DOHH2 (cell line): Measurements from ENCODE around the gene THG1L.

Source experiments
- H3F3A ChIP-seq: fragments of 200-600 bp; sonication (generic), shearing (Covaris generic); 2 replicates; pipeline ENCODE4 v1.6.0; 2016; ENCODE audit warnings: antibody characterized with exemption, mild to moderate bottlenecking; ENCODE audit not compliant: control insufficient read depth, insufficient read depth
- H3K27ac ChIP-seq: fragments of 200-600 bp; sonication (generic); 2 replicates; pipeline ENCODE4 v1.5.1; 2014; ENCODE audit warnings: low read depth, mild to moderate bottlenecking, low read length, moderate library complexity
- H3K27me3 ChIP-seq: fragments of 200-600 bp; sonication (generic); 2 replicates; pipeline ENCODE4 v1.6.1; 2014; ENCODE audit warnings: mild to moderate bottlenecking, low read length, mixed read lengths; ENCODE audit not compliant: control insufficient read depth
- H3K36me3 ChIP-seq: fragments of 200-600 bp; sonication (generic); 2 replicates; pipeline ENCODE4 v1.6.1; 2014; ENCODE audit warnings: mild to moderate bottlenecking, low read length, moderate library complexity, mixed read lengths; ENCODE audit not compliant: control insufficient read depth
- H3K4me1 ChIP-seq: fragments of 200-600 bp; sonication (generic); 2 replicates; pipeline ENCODE4 v1.6.1; 2014; ENCODE audit warnings: mild to moderate bottlenecking, low read length, mixed read lengths; ENCODE audit not compliant: control insufficient read depth
- H3K4me2 ChIP-seq: fragments of 200-600 bp; sonication (generic); 2 replicates; pipeline ENCODE4 v1.6.0; 2014; ENCODE audit warnings: mild to moderate bottlenecking, low read length, moderate library complexity
- H3K4me3 ChIP-seq: fragments of 200-600 bp; sonication (generic); 2 replicates; pipeline ENCODE4 v1.5.1; 2014; ENCODE audit warnings: mild to moderate bottlenecking, low read length, mixed read lengths
- H3K79me2 ChIP-seq: fragments of 200-600 bp; sonication (generic); 2 replicates; pipeline ENCODE4 v1.6.1; 2014; ENCODE audit warnings: mild to moderate bottlenecking, low read length, mixed read lengths; ENCODE audit not compliant: control insufficient read depth
- H3K9me2 ChIP-seq: fragments of 200-600 bp; sonication (generic); replicated peaks from 2 replicates; pipeline ENCODE4 v1.6.1; 2014; ENCODE audit warnings: mild to moderate bottlenecking, low read length, mixed read lengths; ENCODE audit not compliant: control insufficient read depth
- H3K9me3 ChIP-seq: fragments of 200-600 bp; sonication (generic); 2 replicates; pipeline ENCODE4 v1.6.1; 2014; ENCODE audit warnings: antibody characterized with exemption, low read length, mixed read lengths; ENCODE audit not compliant: control insufficient read depth, insufficient read depth
- H4K20me1 ChIP-seq: fragments of 200-600 bp; sonication (generic); 2 replicates; pipeline ENCODE4 v1.6.0; 2014; ENCODE audit warnings: low read depth, mild to moderate bottlenecking, antibody characterized with exemption, low read length, moderate library complexity; ENCODE audit not compliant: control insufficient read depth, insufficient read depth
- EZH2phosphoT487 ChIP-seq: fragments of 200-600 bp; sonication (generic); IDR thresholded peaks from 2 replicates; pipeline ENCODE4 v1.6.1; 2017; ENCODE audit warnings: borderline replicate concordance, mild to moderate bottlenecking, antibody characterized with exemption, low read length, moderate library complexity, mixed read lengths
- TF ChIP-seq, protein P1 (sequence below): fragments of 200-600 bp; sonication (generic); IDR thresholded peaks from one replicate; pipeline ENCODE4 v1.5.1; 2014; ENCODE audit warnings: antibody characterized with exemption, mild to moderate bottlenecking, low read depth, low read length; ENCODE audit not compliant: poor library complexity, severe bottlenecking

The THG1L gene

GRCh38 chr5:157747766-157748700 lies 16.8 kb downstream of the THG1L start:
- Histone ChIP-seq H3F3A (no peaks in the 10 kb centered on the region), H3K27me3 (no peaks in the 10 kb centered on the region), H4K20me1 (no peaks in the 10 kb centered on the region), H3K4me2 (no peak overlapping the region), H3K9me3 (no peaks in the 10 kb centered on the region), H3K79me2 (peaks cover 62% of the 10 kb centered on the region), H3K36me3 (peaks cover 30% of the 10 kb centered on the region), H3K27ac (no peak overlapping the region), H3K4me1 (peaks cover 20% of the 10 kb centered on the region), H3K9me2 (no peaks in the 10 kb centered on the region), H3K4me3 (no peak overlapping the region)
- no peak for TF ChIP-seq EZH2phosphoT487
- TF ChIP-seq, protein P1, sequence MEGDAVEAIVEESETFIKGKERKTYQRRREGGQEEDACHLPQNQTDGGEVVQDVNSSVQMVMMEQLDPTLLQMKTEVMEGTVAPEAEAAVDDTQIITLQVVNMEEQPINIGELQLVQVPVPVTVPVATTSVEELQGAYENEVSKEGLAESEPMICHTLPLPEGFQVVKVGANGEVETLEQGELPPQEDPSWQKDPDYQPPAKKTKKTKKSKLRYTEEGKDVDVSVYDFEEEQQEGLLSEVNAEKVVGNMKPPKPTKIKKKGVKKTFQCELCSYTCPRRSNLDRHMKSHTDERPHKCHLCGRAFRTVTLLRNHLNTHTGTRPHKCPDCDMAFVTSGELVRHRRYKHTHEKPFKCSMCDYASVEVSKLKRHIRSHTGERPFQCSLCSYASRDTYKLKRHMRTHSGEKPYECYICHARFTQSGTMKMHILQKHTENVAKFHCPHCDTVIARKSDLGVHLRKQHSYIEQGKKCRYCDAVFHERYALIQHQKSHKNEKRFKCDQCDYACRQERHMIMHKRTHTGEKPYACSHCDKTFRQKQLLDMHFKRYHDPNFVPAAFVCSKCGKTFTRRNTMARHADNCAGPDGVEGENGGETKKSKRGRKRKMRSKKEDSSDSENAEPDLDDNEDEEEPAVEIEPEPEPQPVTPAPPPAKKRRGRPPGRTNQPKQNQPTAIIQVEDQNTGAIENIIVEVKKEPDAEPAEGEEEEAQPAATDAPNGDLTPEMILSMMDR = no peak

DNA sequence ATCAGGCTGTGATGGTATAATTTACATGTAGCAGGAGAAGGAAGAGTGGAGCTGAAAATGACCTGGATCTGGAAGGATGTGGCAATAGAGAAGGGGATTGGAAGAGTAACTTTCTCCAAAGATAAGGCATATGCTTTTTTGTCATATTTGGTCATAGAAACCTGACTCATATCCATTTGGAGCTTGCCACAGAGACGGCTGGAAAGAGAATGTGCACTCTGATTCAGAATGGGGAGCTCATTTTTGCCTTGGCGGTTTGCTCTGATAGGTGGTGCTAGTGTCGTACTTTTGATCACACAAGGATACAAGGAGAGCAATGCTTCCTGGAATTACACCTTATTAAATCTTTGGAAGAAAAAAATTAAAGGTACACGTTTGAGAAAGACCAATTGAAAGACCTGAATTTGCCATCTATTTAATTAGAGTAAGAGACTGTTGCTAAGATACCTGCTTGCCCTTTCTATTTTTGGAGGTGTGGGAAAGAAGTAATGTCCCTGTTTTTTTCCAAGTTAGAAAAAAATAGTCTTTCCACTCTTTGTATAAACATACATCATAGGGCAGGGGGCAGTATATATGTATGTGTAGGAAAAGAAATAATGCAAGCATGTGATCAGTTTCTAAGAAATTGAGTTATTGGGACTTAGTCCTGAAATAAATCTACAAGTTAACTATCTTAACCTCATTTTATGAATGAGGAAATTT lies 17.7 kb downstream of the THG1L start:
- Histone ChIP-seq H3K27ac (no peak overlapping the region), H3F3A (no peaks in the 10 kb centered on the region), H3K4me1 (peaks cover 16% of the 10 kb centered on the region), H3K27me3 (no peaks in the 10 kb centered on the region), H3K36me3 (peaks cover 38% of the 10 kb centered on the region), H3K4me2 (no peak overlapping the region), H3K79me2 (peaks cover 62% of the 10 kb centered on the region), H3K9me3 (no peaks in the 10 kb centered on the region), H3K9me2 (no peaks in the 10 kb centered on the region), H4K20me1 (no peaks in the 10 kb centered on the region), H3K4me3 (no peak overlapping the region)
- TF ChIP-seq EZH2phosphoT487 = no peak
- TF ChIP-seq, protein P1 = no peak

DNA sequence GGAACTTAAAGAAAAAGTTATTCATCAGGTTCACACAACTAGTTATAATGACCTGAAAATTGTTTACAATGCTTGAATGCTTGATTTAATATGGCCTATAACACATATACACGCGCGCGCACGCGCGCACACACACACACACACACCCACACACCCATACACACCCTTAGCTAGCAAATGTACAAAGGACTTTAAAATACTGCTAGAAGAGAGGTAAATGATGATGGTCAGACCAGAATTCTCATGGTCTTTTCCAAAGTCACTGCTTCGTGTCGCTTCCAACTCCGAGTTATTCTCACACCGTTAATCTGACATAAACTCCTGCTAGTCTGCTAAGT lies 18.2 kb downstream of the THG1L start:
- Histone ChIP-seq H3F3A (no peaks in the 10 kb centered on the region), H3K4me1 (peaks cover 14% of the 10 kb centered on the region), H3K27me3 (no peaks in the 10 kb centered on the region), H3K9me3 (no peaks in the 10 kb centered on the region), H4K20me1 (no peaks in the 10 kb centered on the region), H3K9me2 (no peaks in the 10 kb centered on the region), H3K36me3 (peaks cover 38% of the 10 kb centered on the region), H3K4me2 (no peak overlapping the region), H3K79me2 (peaks cover 57% of the 10 kb centered on the region), H3K4me3 (no peak overlapping the region), H3K27ac (no peak overlapping the region)
- TF ChIP-seq, protein P1 = no peak
- TF ChIP-seq EZH2phosphoT487 = no peak
